ENCODE results near the gene ECSCR. TPM values are rescaled to one million over a fixed set of nuclear protein-coding genes. Genes with fewer than 3 reads are reported as not detected.

ECSCR gene
- total RNA-seq, 3 donors from 2014 or later (not counting 1 experiment from before 2014, with no cell fraction given) = 0.48 TPM; not detected in 2

DNA sequence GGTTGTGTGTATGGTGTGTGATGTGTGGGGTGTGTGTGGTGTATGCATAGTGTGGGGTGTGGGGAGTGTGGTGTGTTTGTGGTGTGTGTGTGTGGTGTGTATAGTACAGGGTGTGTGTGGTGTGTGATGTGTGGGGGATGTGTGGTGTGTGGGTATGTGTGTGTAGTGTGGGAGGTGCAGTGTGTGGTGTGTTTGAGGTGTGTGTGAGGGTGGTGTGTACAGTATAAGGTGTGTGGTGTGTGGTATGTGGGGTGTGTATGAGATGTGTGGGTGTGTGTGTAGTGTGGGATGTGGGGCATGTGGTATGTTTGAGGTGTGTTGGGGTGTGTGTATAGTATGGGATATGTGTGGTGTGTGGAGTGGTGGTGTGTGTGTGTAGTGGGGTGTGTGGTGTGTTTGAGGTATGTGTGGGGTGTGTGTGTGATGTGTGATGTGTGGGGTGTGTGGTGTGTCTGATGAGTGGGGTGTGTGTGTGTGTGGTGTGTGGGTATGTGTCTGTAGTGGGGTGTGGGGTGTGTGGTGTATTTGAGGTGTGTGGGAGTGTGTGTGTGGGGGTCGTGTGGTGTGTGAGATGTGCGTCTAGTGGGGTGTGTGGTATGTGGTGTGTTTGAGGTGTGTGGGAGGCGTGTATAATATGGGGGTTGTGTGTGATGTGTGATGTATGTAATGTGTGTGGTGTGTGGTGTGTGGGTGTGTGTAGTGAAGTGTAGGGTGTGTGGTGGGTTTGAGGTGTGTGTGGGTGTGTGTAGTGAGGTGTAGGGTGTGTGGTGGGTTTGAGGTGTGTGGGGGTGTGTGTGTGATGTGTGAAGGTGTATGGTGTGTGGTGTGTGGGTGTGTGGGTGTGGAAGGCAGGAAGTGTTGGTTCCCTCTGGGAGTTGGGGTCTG, 8.6 kb downstream of the ECSCR start:
- no peaks in the 10 kb centered on the region for H3K9me3 ChIP-seq (ENCODE audit: control insufficient read depth, insufficient read depth, low read length)
- DNase-seq = peak; percentile 66 to 68
- peak; percentile 28 to 53 (median 50) for ATAC-seq
- peaks cover 20 to 48% of the 10 kb centered on the region in 2 donors for H3K4me1 Mint-ChIP-seq
- TF ChIP-seq, protein P1, sequence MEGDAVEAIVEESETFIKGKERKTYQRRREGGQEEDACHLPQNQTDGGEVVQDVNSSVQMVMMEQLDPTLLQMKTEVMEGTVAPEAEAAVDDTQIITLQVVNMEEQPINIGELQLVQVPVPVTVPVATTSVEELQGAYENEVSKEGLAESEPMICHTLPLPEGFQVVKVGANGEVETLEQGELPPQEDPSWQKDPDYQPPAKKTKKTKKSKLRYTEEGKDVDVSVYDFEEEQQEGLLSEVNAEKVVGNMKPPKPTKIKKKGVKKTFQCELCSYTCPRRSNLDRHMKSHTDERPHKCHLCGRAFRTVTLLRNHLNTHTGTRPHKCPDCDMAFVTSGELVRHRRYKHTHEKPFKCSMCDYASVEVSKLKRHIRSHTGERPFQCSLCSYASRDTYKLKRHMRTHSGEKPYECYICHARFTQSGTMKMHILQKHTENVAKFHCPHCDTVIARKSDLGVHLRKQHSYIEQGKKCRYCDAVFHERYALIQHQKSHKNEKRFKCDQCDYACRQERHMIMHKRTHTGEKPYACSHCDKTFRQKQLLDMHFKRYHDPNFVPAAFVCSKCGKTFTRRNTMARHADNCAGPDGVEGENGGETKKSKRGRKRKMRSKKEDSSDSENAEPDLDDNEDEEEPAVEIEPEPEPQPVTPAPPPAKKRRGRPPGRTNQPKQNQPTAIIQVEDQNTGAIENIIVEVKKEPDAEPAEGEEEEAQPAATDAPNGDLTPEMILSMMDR (IDR thresholded peaks at IDR 0.05) = no peak
- no peaks in the 10 kb centered on the region for H3K9me3 Mint-ChIP-seq
- intact Hi-C loops (cut with micrococcal nuclease) = loop anchor here (10.0 kb wide), 1 partner anchor 261 kb away; no protein-coding TSS in a partner anchor
- H3K27me3 Mint-ChIP-seq (ENCODE audit: low read depth in 2 of 2) = no peaks in the 10 kb centered on the region
- H3K4me3 Mint-ChIP-seq = peak overlapping the region; percentile 10
- H3K4me3 ChIP-seq (ENCODE audit: low read length) = no peak overlapping the region
- H3K36me3 Mint-ChIP-seq = no peaks in the 10 kb centered on the region
- 24% methylated on average over 3 of the region's 3 CpGs for WGBS (ENCODE audit: insufficient coverage)
- peak overlapping the region; percentile 30 for H3K27ac ChIP-seq (ENCODE audit: low read length)
- H3K4me1 ChIP-seq (ENCODE audit: control insufficient read depth, insufficient read depth, low read length) = peaks cover 59% of the 10 kb centered on the region
- H3K27ac Mint-ChIP-seq = peak overlapping the region; percentile 77 to 87
- no peaks in the 10 kb centered on the region for H3K27me3 ChIP-seq (ENCODE audit: control insufficient read depth, insufficient read depth, low read length)
- no peaks in the 10 kb centered on the region for H3K36me3 ChIP-seq (ENCODE audit: control insufficient read depth, insufficient read depth, low read length)

DNA sequence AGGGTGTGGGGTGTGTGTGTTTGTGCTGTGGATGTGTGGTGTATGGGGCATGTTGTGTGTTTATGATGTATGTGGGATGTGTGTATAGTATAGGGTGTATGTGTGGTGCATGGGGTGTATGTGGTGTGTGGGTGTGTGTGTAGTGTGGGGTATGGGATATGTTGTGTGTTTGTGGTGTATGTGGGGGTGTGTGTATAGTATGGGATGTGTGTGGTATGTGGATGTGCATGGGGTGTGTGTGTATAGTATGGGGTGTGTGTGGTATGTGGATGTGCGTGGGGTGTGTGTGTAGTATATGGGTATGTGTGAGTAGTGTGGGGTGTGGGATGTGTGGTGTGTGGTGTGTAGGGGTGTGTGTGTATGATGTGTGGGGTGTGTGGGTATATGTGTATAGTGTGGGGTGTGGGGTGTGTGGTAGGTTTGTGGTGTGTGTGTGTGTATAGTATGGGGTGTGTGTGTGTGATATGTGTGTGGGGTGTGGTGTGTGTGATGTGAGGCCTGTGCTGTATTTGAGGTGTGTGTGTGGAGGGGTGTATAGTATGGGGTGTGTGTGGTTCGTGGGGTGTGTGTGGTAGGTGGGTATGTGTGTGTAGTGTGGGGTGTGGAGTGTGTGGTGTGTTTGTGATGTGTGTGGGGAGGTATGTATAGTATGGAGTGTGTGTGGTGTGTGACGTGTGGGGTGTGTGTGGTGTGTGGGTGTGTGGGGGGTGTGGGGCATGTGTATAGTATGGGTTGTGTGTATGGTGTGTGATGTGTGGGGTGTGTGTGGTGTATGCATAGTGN, 10.5 kb downstream of the ECSCR start:
- intact Hi-C loops (cut with micrococcal nuclease) = loop anchor here (10.0 kb wide), 1 partner anchor 263 kb away; no protein-coding TSS in a partner anchor
- Histone ChIP-seq H3K36me3 (ENCODE audit: control insufficient read depth, insufficient read depth, low read length) (no peaks in the 10 kb centered on the region), H3K27me3 (ENCODE audit: control insufficient read depth, insufficient read depth, low read length) (no peaks in the 10 kb centered on the region), H3K9me3 (ENCODE audit: control insufficient read depth, insufficient read depth, low read length) (no peaks in the 10 kb centered on the region), H3K4me1 (ENCODE audit: control insufficient read depth, insufficient read depth, low read length) (peaks cover 40% of the 10 kb centered on the region), H3K4me3 (ENCODE audit: low read length) (no peak overlapping the region), H3K27ac (ENCODE audit: low read length) (peak overlapping the region; percentile 36)
- Mint-ChIP-seq H3K36me3 (no peaks in the 10 kb centered on the region), H3K4me3 (no peak overlapping the region), H3K27me3 (ENCODE audit: low read depth in 2 of 2) (no peaks in the 10 kb centered on the region), H3K27ac (no peak overlapping the region), H3K9me3 (no peaks in the 10 kb centered on the region), H3K4me1 (peaks cover 15 to 43% of the 10 kb centered on the region in 2 donors)
- ATAC-seq = peak in 1 of 3 donors; percentile 19
- peak in 1 of 2 donors; percentile 28 for DNase-seq
- 71% methylated on average over 3 of the region's 3 CpGs for WGBS (ENCODE audit: insufficient coverage)
- TF ChIP-seq, protein P1 (IDR thresholded peaks at IDR 0.05) = no peak

DNA sequence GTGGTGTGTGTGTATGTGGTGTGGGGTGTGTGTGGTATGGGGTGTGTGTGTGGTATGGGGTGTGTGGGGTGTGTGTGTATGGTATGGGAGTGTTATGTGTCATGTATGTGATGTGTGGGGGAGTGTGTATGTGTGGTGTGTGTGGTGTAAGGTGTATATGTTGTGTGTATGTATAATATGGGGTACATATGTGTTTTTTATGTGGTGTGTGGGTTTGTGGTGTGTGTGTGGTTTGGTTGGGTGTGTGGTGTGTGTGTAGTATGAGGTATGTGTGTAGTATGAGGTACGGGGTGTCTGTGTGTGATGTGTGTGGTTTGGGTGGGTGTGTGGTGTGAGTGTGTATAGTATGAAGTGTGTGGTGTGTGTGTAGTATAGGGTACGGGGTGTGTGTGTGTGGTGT, 11.4 kb downstream of the ECSCR start:
- Mint-ChIP-seq H3K36me3 (no peaks in the 10 kb centered on the region), H3K4me3 (no peak overlapping the region), H3K4me1 (peaks cover 7 to 34% of the 10 kb centered on the region in 2 donors), H3K27me3 (ENCODE audit: low read depth in 2 of 2) (no peaks in the 10 kb centered on the region), H3K27ac (no peak overlapping the region), H3K9me3 (no peaks in the 10 kb centered on the region)
- ATAC-seq = peak in 1 of 3 donors; percentile 16
- Histone ChIP-seq H3K4me3 (ENCODE audit: low read length) (no peak overlapping the region), H3K27me3 (ENCODE audit: control insufficient read depth, insufficient read depth, low read length) (no peaks in the 10 kb centered on the region), H3K27ac (ENCODE audit: low read length) (no peak overlapping the region), H3K9me3 (ENCODE audit: control insufficient read depth, insufficient read depth, low read length) (no peaks in the 10 kb centered on the region), H3K36me3 (ENCODE audit: control insufficient read depth, insufficient read depth, low read length) (no peaks in the 10 kb centered on the region), H3K4me1 (ENCODE audit: control insufficient read depth, insufficient read depth, low read length) (peaks cover 39% of the 10 kb centered on the region)
- 55% methylated on average over 2 of the region's 2 CpGs for WGBS (ENCODE audit: insufficient coverage)
- no peak for DNase-seq
- intact Hi-C loops (cut with micrococcal nuclease) = loop anchor here (10.0 kb wide), 1 partner anchor 264 kb away; no protein-coding TSS in a partner anchor
- TF ChIP-seq, protein P1 (IDR thresholded peaks at IDR 0.05) = no peak
